MG63 (cell line): ENCODE measurements around the gene NUDC. TPM values are rescaled to one million over a fixed set of nuclear protein-coding genes. Genes with fewer than 3 reads are reported as not detected.
"Not testable (repeated sequence)": the region's sequence is repeated elsewhere in the genome, so short reads cannot be mapped to it uniquely, and the experiment has no call there.

ENCODE experiments used
- DNase-seq: peaks from one replicate; pipeline ENCODE4 v3.0.0-alpha.2; 2020
- H3K27me3 ChIP-seq: fragments of 250-450 bp; sonication (Bioruptor Pico); 2 replicates; pipeline ENCODE4 v1.5.1; 2020; ENCODE audit warnings: mild to moderate bottlenecking, moderate library complexity
- H3K36me3 ChIP-seq: fragments of 250-450 bp; sonication (Bioruptor Pico); 2 replicates; pipeline ENCODE4 v1.5.1; 2020; ENCODE audit warnings: mild to moderate bottlenecking, moderate library complexity
- H3K4me3 ChIP-seq: fragments of 250-450 bp; sonication (Bioruptor Pico); 2 replicates; pipeline ENCODE4 v1.5.1; 2020; ENCODE audit warnings: mild to moderate bottlenecking, moderate library complexity
- H3K9me3 ChIP-seq: fragments of 250-450 bp; sonication (Bioruptor Pico); 2 replicates; pipeline ENCODE4 v1.5.1; 2020; ENCODE audit warnings: mild to moderate bottlenecking, moderate library complexity
- total RNA-seq: library from RNA; depleted of rRNA; stranded (reverse); fragments of >200 nt; shearing (Covaris generic); gene quantifications from 2 replicates; pipeline ENCODE4 v1.2.3, GENCODE V29; 2014; ENCODE audit warnings: low replicate concordance

NUDC gene
- total RNA-seq, 1 experiment from 2014 or later = 33.9 TPM

DNA sequence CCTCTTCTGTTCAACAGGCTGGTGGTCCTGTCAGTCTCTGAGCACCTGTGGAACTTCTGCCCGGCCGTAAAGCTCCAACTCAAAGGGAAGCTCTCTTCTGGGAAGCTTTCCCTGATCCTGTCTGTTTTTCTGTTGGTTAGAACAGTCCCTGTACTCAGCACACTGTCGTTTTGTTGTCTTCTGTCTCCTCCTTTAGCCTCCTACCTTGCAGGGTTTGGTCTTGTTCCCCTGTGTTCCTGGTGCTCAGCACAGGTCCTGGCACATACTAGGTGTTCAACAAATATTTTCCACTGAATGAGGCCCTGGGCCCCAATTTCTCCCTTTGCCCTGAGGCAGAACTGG lies 39.1 kb downstream of the NUDC start:
- H3K27me3 ChIP-seq = no peaks in the 10 kb centered on the region
- no peak overlapping the region for H3K4me3 ChIP-seq
- DNase-seq = no peak
- no peaks in the 10 kb centered on the region for H3K9me3 ChIP-seq
- no peaks in the 10 kb centered on the region for H3K36me3 ChIP-seq

DNA sequence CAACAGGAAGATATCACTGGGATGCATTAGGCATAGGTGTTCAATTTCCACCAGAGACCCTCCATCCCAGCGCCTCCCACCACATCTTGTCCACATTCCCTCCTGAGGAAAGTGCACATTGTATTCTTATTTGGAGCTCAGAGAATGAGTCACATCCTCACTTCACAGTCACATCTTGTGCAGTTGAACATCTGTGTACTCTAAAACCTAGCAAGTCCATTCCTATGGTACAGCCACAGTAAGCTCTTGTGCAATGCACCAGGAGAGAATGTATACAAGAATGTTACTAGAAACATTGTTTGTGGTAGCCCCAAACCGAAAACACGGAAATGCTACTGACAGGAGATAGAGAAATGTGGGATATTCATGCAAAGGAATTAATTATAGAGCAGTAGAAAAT lies 40.3 kb downstream of the NUDC start:
- Histone ChIP-seq H3K27me3 (no peaks in the 10 kb centered on the region), H3K9me3 (no peaks in the 10 kb centered on the region), H3K4me3 (no peak overlapping the region)

DNA sequence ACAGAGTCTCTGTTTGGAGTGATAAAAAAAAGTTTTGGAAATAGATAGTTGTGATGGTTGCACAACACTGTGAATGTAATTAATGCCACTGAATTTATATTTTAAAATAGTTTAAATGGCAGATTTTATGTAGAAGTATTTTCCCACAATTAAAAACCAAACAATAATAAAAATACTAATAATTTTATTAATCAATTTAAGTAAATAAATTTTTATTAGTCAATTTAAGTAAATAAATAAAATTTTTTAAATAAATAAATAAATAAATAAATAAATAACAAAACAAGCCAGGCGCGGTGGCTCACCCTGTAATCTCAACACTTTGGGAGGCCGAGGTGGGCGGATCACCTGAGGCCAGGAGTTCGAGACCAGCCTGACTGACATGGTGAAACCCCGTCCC lies 43.7 kb downstream of the NUDC start:
- DNase-seq = no peak
- Histone ChIP-seq H3K27me3 (no peaks in the 10 kb centered on the region), H3K36me3 (no peaks in the 10 kb centered on the region), H3K9me3 (no peaks in the 10 kb centered on the region), H3K4me3 (no peak overlapping the region)

More for the DNA sequence above, 40.3 kb downstream of the NUDC start:
- DNase-seq = peak; percentile 19
- H3K36me3 ChIP-seq = no peaks in the 10 kb centered on the region

DNA sequence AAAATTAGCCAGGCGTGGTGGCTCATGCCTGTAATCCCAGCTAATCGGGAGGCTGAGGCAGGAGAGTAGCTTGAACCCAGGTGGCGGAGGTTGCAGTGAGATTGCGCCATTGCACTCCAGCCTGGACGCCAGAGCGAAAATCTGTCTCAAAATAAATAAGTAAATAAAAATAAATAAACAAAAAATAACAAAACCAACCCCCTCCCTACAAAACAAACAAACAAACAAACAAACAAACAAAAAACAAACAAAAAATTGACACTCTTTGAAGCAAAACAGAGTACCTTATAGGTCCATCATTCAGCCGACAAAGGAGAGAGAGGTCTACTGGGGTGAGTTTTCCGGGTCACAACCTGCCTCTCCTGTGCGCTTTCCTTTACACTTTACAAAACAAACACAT lies 44.1 kb downstream of the NUDC start:
- no peak overlapping the region for H3K4me3 ChIP-seq
- H3K27me3 ChIP-seq = no peaks in the 10 kb centered on the region
- H3K9me3 ChIP-seq = no peaks in the 10 kb centered on the region
- no peak for DNase-seq
- H3K36me3 ChIP-seq = no peaks in the 10 kb centered on the region

DNA sequence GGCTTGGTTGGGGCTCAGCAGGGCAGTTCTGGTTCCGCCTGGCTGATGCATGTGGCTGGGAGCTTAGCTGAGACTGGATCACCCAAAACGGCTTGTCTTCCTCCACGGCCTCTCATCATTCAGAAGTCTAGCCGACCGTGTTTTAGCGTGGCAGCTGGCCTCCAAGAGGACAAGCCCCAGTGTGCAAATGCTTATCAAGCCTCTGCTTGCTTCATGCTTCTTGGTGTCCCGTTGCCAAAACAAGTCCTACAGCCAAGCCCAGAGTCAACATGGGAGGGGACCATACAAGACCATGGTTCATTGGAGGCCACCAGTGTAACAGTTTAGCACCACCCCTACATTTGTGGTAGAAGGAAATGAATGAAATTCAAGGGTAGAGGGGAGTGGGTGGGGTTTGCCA lies 49.3 kb downstream of the NUDC start:
- H3K9me3 ChIP-seq = no peaks in the 10 kb centered on the region
- no peak for DNase-seq
- no peaks in the 10 kb centered on the region for H3K36me3 ChIP-seq
- no peaks in the 10 kb centered on the region for H3K27me3 ChIP-seq
- H3K4me3 ChIP-seq = no peak overlapping the region

- no peak for DNase-seq
- no peak overlapping the region for H3K4me3 ChIP-seq
- H3K36me3 ChIP-seq = no peaks in the 10 kb centered on the region
- H3K27me3 ChIP-seq = no peaks in the 10 kb centered on the region
- no peaks in the 10 kb centered on the region for H3K9me3 ChIP-seq
These were observed 50.0 kb downstream of the NUDC start for GRCh38 chr1:26971590-26971989.

- DNase-seq = no peak
- Histone ChIP-seq H3K9me3 (no peaks in the 10 kb centered on the region), H3K27me3 (no peaks in the 10 kb centered on the region), H3K4me3 (no peak overlapping the region), H3K36me3 (no peaks in the 10 kb centered on the region)
These were observed 50.8 kb downstream of the NUDC start for GRCh38 chr1:26972390-26972789.

GRCh38 chr1:26972821-26973220 lies 51.3 kb downstream of the NUDC start:
- no peaks in the 10 kb centered on the region for H3K9me3 ChIP-seq
- no peak for DNase-seq
- no peaks in the 10 kb centered on the region for H3K36me3 ChIP-seq
- H3K27me3 ChIP-seq = no peaks in the 10 kb centered on the region
- H3K4me3 ChIP-seq = no peak overlapping the region

- DNase-seq = no peak
- H3K36me3 ChIP-seq = no peaks in the 10 kb centered on the region
- no peaks in the 10 kb centered on the region for H3K27me3 ChIP-seq
- no peaks in the 10 kb centered on the region for H3K9me3 ChIP-seq
- no peak overlapping the region for H3K4me3 ChIP-seq
These were observed 55.3 kb downstream of the NUDC start for GRCh38 chr1:26976621-26977510.

DNA sequence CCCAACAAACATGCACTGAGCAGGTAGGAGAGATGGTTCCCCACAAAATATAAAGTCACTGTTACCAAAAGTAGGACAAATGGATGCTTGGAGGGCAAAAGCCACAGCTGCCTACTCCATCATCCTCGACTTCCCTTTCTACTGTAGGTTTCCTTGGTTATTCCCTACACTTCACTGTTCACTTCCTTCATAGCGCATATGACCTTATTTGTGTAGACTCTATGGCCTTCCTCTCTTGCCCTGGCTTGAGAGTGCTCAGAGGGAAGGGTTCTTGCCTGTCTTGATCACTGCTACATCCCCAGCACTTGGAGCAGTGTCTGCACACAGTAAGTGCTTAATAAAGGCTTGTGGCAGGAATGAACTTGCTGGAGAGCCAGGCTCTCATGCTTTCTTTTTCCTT lies 57.4 kb downstream of the NUDC start:
- DNase-seq = no peak
- no peak overlapping the region for H3K4me3 ChIP-seq
- no peaks in the 10 kb centered on the region for H3K36me3 ChIP-seq
- H3K9me3 ChIP-seq = no peaks in the 10 kb centered on the region
- no peaks in the 10 kb centered on the region for H3K27me3 ChIP-seq

DNA sequence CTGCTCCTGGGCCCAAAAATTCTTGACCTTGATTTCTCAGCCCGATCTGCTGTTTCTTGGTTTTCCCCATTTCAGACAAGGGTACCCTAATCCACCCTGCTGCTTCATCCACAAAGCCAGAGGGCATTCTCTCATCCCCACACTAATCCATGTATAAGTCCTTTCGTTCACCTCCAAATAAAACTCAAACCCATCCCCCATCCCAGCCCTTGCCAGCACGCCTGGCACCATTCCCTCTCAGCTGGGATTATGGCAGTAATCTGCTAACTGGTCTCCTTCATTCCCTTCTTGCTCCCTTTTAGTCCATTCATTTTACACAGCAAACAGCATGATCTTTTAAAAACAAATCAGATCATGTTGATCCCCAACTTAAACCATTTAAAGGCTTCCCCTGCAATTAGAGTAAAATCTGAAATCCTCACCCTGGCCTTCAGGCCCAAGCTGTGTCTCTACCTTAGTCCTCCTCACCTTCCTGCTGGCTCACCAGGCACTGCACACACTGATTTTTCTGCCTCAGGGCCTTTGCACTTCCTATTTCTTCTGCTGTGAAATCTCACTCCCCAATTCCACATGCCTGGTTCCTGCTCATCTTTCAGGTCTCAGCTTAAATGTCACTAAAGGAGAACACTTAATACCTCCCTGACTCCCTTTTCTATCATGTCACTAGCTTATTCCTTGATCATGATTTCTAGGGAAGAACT lies 59.8 kb downstream of the NUDC start:
- Histone ChIP-seq H3K9me3 (no peaks in the 10 kb centered on the region), H3K27me3 (no peaks in the 10 kb centered on the region), H3K4me3 (no peak overlapping the region), H3K36me3 (no peaks in the 10 kb centered on the region)
- DNase-seq = no peak

DNA sequence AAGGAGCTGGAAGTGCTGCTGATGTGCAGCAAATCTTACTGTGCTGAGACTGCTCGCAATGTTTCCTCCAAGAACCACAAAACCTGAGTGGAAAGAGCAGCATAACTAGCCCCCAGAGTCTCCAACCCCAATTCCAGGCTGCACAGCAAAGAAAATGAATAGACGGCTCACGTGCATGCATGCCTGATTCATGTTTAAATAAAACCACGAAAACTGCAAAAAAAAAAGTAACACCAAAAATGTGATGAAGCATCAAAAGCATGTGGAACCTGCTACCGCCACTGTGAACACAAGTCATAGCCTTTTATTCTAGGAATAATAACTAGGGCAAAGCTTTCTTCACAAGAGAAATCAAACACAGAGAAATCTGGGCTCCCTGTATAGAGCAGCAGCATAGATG lies 62.3 kb downstream of the NUDC start:
- H3K4me3 ChIP-seq = no peak overlapping the region
- DNase-seq = no peak

GRCh38 chr1:26984291-26984690 lies 62.7 kb downstream of the NUDC start:
- Histone ChIP-seq H3K27me3 (no peaks in the 10 kb centered on the region), H3K4me3 (no peak overlapping the region), H3K9me3 (no peaks in the 10 kb centered on the region), H3K36me3 (no peaks in the 10 kb centered on the region)
- no peak for DNase-seq

More for the DNA sequence above, 62.3 kb downstream of the NUDC start:
- Histone ChIP-seq H3K9me3 (no peaks in the 10 kb centered on the region), H3K27me3 (no peaks in the 10 kb centered on the region), H3K36me3 (no peaks in the 10 kb centered on the region)

GRCh38 chr1:26986658-26987057 lies 65.1 kb downstream of the NUDC start:
- DNase-seq = no peak
- H3K27me3 ChIP-seq = no peaks in the 10 kb centered on the region

GRCh38 chr1:26989403-26990109 lies 68.0 kb downstream of the NUDC start:
- not testable (repeated sequence) for DNase-seq, H3K9me3 ChIP-seq, H3K36me3 ChIP-seq, H3K4me3 ChIP-seq, H3K27me3 ChIP-seq

More at GRCh38 chr1:26986658-26987057, 65.1 kb downstream of the NUDC start:
- Histone ChIP-seq H3K9me3 (no peaks in the 10 kb centered on the region), H3K36me3 (no peaks in the 10 kb centered on the region), H3K4me3 (no peak overlapping the region)

GRCh38 chr1:26991310-26992116 lies 70.0 kb downstream of the NUDC start:
- H3K36me3 ChIP-seq = no peaks in the 10 kb centered on the region
- H3K4me3 ChIP-seq = no peak overlapping the region
- DNase-seq = peak; percentile 61
- H3K27me3 ChIP-seq = no peaks in the 10 kb centered on the region
- H3K9me3 ChIP-seq = no peaks in the 10 kb centered on the region
